SHP77 treated with DMSO at 0.1 percent for 48 hours (cell line): Measurements from ENCODE around the gene USP25.
"Not testable (repeated sequence)": the region's sequence is repeated elsewhere in the genome, so short reads cannot be mapped to it uniquely, and the experiment has no call there.

ENCODE experiments used
- DNase-seq: peaks from one replicate; lab custom pipeline; 2025; lab: John Stamatoyannopoulos, UW

The USP25 gene

GRCh38 chr21:15732996-15733329, 3.2 kb downstream of the USP25 start:
- DNase-seq = no peak

- no peak for DNase-seq
Observed at GRCh38 chr21:15735409-15735808, 5.6 kb downstream of the USP25 start.

- DNase-seq = not testable (repeated sequence)
Observed at GRCh38 chr21:15735931-15736330, 6.1 kb downstream of the USP25 start.

- not testable (repeated sequence) for DNase-seq
Observed at GRCh38 chr21:15738779-15739178, 9.0 kb downstream of the USP25 start.

GRCh38 chr21:15740383-15740782, 10.6 kb downstream of the USP25 start:
- DNase-seq = no peak

- no peak for DNase-seq
Observed at GRCh38 chr21:15741510-15741909, 11.7 kb downstream of the USP25 start.

- DNase-seq = no peak
Observed at GRCh38 chr21:15742052-15742670, 12.4 kb downstream of the USP25 start.

- no peak for DNase-seq
Observed at GRCh38 chr21:15742694-15743093, 12.9 kb downstream of the USP25 start.

- no peak for DNase-seq
Observed at GRCh38 chr21:15743593-15743992, 13.8 kb downstream of the USP25 start.

GRCh38 chr21:15744926-15745325, 15.1 kb downstream of the USP25 start:
- DNase-seq = no peak

GRCh38 chr21:15748586-15748985, 18.8 kb downstream of the USP25 start:
- DNase-seq = no peak

- DNase-seq = no peak
Observed at GRCh38 chr21:15749082-15749860, 19.5 kb downstream of the USP25 start.

GRCh38 chr21:15749861-15750159, 20.0 kb downstream of the USP25 start:
- DNase-seq = no peak

- DNase-seq = no peak
Observed at GRCh38 chr21:15751037-15751436, 21.3 kb downstream of the USP25 start.

GRCh38 chr21:15751546-15751945, 21.8 kb downstream of the USP25 start:
- no peak for DNase-seq

GRCh38 chr21:15752763-15753407, 23.1 kb downstream of the USP25 start:
- no peak for DNase-seq

GRCh38 chr21:15753741-15754140, 24.0 kb downstream of the USP25 start:
- DNase-seq = no peak

- DNase-seq = no peak
Observed at GRCh38 chr21:15754640-15755039, 24.9 kb downstream of the USP25 start.

- no peak for DNase-seq
Observed at GRCh38 chr21:15755125-15755524, 25.3 kb downstream of the USP25 start.

- DNase-seq = no peak
Observed at GRCh38 chr21:15759469-15759868, 29.7 kb downstream of the USP25 start.

- DNase-seq = no peak
Observed at GRCh38 chr21:15761507-15762100, 31.8 kb downstream of the USP25 start.

GRCh38 chr21:15763359-15763758, 33.6 kb downstream of the USP25 start:
- no peak for DNase-seq

GRCh38 chr21:15764878-15765277, 35.1 kb downstream of the USP25 start:
- no peak for DNase-seq
